Measurements from ENCODE around the gene ODAD3.

Gene ODAD3

DNA sequence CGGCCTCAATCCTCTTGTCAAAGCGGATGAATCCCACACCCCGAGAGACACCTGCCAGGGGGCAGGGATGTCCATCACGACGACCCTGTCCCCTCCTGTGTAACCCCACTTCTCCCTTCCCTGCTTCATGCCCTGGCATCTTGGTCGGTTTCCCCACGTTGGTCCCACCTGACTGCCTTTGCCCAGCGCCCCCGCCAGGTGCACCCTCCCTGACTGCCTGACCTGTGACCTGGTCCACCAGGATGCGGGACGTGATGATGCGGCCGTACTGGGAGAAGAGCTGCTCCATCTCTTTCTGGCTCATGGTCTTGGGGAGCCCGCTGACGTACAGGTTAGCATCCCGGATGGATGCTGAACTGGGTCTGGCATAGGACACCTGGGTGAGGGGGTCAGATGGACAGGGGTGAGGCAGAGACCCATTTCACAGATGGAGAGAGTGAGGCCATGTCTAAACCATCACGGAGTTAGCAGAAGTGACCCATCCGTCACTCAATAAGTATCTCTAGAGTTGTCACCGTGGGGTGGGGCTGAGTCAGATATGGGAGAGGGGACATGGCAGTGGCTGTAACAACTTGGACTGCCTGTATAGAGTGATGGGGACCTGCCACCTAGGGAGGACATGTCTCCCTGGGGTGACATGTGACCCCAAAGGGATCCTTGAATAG is 23.4 kb upstream of the ODAD3 start:
- Histone ChIP-seq H2BK120ac (ENCODE audit: insufficient read depth, low read length, poor library complexity) (no peak overlapping the region), H3K79me1 (ENCODE audit: low read length) (no peaks in the 10 kb centered on the region), H3K9ac (ENCODE audit: low read length) (no peak overlapping the region), H4K91ac (ENCODE audit: low read depth, low read length) (no peak overlapping the region), H3K36me3 (ENCODE audit: control insufficient read depth in 1 of 2, insufficient read depth in 2 of 2, low read length in 2 of 2) (no peaks in the 10 kb centered on the region), H3K27me3 (ENCODE audit: insufficient read depth, low read length) (no peaks in the 10 kb centered on the region), H3K4me3 (ENCODE audit: low read depth, low read length) (no peak overlapping the region), H3K4ac (ENCODE audit: low read depth, low read length) (no peak overlapping the region), H3K4me1 (ENCODE audit: control insufficient read depth in 1 of 2, insufficient read depth in 2 of 2, low read length in 2 of 2) (no peaks in the 10 kb centered on the region), H2BK5ac (ENCODE audit: low read depth, low read length, poor library complexity) (no peak overlapping the region), H2AFZ (ENCODE audit: insufficient read depth, low read length, poor library complexity) (no peak overlapping the region), H3K4me2 (ENCODE audit: low read length) (no peak overlapping the region), H3K14ac (ENCODE audit: low read length) (no peak overlapping the region), H3K18ac (ENCODE audit: low read length) (no peak overlapping the region), H3K27ac (ENCODE audit: low read depth, low read length) (no peak overlapping the region), H3K9me3 (ENCODE audit: insufficient read depth, low read depth, low read length) (peaks cover 6% of the 10 kb centered on the region), H2BK12ac (ENCODE audit: low read length) (no peak overlapping the region), H4K12ac (ENCODE audit: low read depth, low read length) (no peak overlapping the region), H2AK5ac (ENCODE audit: low read length) (no peak overlapping the region), H3K79me2 (ENCODE audit: control insufficient read depth, insufficient read depth, low read length, poor library complexity) (no peaks in the 10 kb centered on the region), H4K8ac (ENCODE audit: low read depth, low read length) (no peak overlapping the region), H3K23ac (ENCODE audit: low read length) (no peak overlapping the region)
- DNase-seq: no peak
- no CpG with 5 or more reads among the region's 19 CpGs for WGBS (ENCODE audit: extremely low coverage, insufficient coverage, insufficient read length)

DNA sequence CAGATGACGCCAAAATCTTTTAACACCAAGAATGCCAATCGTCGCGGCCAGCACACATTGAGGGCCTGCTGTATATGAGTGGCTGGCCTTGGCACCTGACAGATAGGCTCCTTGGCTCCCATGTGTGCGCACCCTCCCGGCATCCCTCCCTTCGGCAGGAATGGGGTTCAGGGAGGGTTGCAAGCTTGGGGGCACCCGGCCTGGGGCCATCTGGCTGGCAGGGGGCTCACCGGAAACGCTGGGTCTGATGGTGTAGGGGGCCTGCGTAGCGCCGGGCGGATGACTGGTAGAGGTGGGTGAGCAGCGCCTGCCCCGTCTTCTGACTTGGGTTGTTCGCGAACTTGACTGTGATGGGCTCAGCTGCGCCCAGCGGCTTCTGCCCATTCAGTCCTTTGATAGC is 22.9 kb upstream of the ODAD3 start:
- Histone ChIP-seq H3K4me2 (ENCODE audit: low read length) (no peak overlapping the region), H4K12ac (ENCODE audit: low read depth, low read length) (no peak overlapping the region)

DNA sequence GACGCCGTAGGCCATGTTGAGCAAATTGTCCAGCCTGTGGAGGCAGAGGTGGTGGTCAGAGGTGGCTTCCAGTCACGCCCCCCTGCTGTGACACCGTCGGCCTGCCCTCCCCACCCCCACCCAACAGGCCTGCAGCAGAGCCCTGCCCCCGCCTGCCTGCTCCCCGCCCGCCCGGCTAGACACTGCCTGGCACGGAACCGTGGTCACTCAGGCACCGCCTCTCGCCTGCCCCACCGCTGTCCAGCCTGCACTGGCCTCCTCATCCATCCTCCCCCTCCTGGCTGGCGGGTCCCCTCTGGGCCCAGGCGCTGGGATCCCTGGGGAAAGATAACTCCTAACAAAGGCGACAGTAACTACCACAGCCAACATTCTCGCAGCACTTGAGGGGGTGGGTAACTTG is 22.2 kb upstream of the ODAD3 start:
- Histone ChIP-seq H3K27me3 (ENCODE audit: insufficient read depth, low read length) (no peaks in the 10 kb centered on the region), H4K12ac (ENCODE audit: low read depth, low read length) (no peak overlapping the region), H3K36me3 (ENCODE audit: control insufficient read depth in 1 of 2, insufficient read depth in 2 of 2, low read length in 2 of 2) (no peaks in the 10 kb centered on the region), H3K4ac (ENCODE audit: low read depth, low read length) (no peak overlapping the region), H3K4me2 (ENCODE audit: low read length) (no peak overlapping the region), H2AK5ac (ENCODE audit: low read length) (no peak overlapping the region), H3K27ac (ENCODE audit: low read depth, low read length) (no peak overlapping the region), H3K79me1 (ENCODE audit: low read length) (no peaks in the 10 kb centered on the region), H2AFZ (ENCODE audit: insufficient read depth, low read length, poor library complexity) (no peak overlapping the region), H3K9ac (ENCODE audit: low read length) (no peak overlapping the region), H2BK5ac (ENCODE audit: low read depth, low read length, poor library complexity) (no peak overlapping the region), H3K4me3 (ENCODE audit: low read depth, low read length) (no peak overlapping the region), H4K91ac (ENCODE audit: low read depth, low read length) (no peak overlapping the region), H3K79me2 (ENCODE audit: control insufficient read depth, insufficient read depth, low read length, poor library complexity) (no peaks in the 10 kb centered on the region), H3K23ac (ENCODE audit: low read length) (no peak overlapping the region), H3K18ac (ENCODE audit: low read length) (no peak overlapping the region), H2BK120ac (ENCODE audit: insufficient read depth, low read length, poor library complexity) (no peak overlapping the region), H4K8ac (ENCODE audit: low read depth, low read length) (no peak overlapping the region), H3K14ac (ENCODE audit: low read length) (no peak overlapping the region), H3K9me3 (ENCODE audit: insufficient read depth, low read depth, low read length) (peaks cover 3% of the 10 kb centered on the region), H3K4me1 (ENCODE audit: control insufficient read depth in 1 of 2, insufficient read depth in 2 of 2, low read length in 2 of 2) (no peaks in the 10 kb centered on the region), H2BK12ac (ENCODE audit: low read length) (no peak overlapping the region)
- no peak for DNase-seq
- WGBS (ENCODE audit: extremely low coverage, insufficient coverage, insufficient read length): no CpG with 5 or more reads among the region's 18 CpGs

More for the DNA sequence above, 22.9 kb upstream of the ODAD3 start:
- Histone ChIP-seq H3K4me3 (ENCODE audit: low read depth, low read length) (no peak overlapping the region), H3K9me3 (ENCODE audit: insufficient read depth, low read depth, low read length) (peaks cover 3% of the 10 kb centered on the region), H3K9ac (ENCODE audit: low read length) (no peak overlapping the region), H3K23ac (ENCODE audit: low read length) (no peak overlapping the region), H3K36me3 (ENCODE audit: control insufficient read depth in 1 of 2, insufficient read depth in 2 of 2, low read length in 2 of 2) (no peaks in the 10 kb centered on the region), H2AFZ (ENCODE audit: insufficient read depth, low read length, poor library complexity) (no peak overlapping the region), H4K91ac (ENCODE audit: low read depth, low read length) (no peak overlapping the region), H4K8ac (ENCODE audit: low read depth, low read length) (no peak overlapping the region), H3K14ac (ENCODE audit: low read length) (no peak overlapping the region), H2BK12ac (ENCODE audit: low read length) (no peak overlapping the region), H2BK120ac (ENCODE audit: insufficient read depth, low read length, poor library complexity) (no peak overlapping the region), H2AK5ac (ENCODE audit: low read length) (no peak overlapping the region), H2BK5ac (ENCODE audit: low read depth, low read length, poor library complexity) (no peak overlapping the region), H3K4ac (ENCODE audit: low read depth, low read length) (no peak overlapping the region), H3K79me2 (ENCODE audit: control insufficient read depth, insufficient read depth, low read length, poor library complexity) (no peaks in the 10 kb centered on the region), H3K79me1 (ENCODE audit: low read length) (no peaks in the 10 kb centered on the region), H3K27me3 (ENCODE audit: insufficient read depth, low read length) (no peaks in the 10 kb centered on the region), H3K18ac (ENCODE audit: low read length) (no peak overlapping the region), H3K27ac (ENCODE audit: low read depth, low read length) (no peak overlapping the region), H3K4me1 (ENCODE audit: control insufficient read depth in 1 of 2, insufficient read depth in 2 of 2, low read length in 2 of 2) (no peaks in the 10 kb centered on the region)
- WGBS (ENCODE audit: extremely low coverage, insufficient coverage, insufficient read length): no CpG with 5 or more reads among the region's 20 CpGs
- no peak for DNase-seq

DNA sequence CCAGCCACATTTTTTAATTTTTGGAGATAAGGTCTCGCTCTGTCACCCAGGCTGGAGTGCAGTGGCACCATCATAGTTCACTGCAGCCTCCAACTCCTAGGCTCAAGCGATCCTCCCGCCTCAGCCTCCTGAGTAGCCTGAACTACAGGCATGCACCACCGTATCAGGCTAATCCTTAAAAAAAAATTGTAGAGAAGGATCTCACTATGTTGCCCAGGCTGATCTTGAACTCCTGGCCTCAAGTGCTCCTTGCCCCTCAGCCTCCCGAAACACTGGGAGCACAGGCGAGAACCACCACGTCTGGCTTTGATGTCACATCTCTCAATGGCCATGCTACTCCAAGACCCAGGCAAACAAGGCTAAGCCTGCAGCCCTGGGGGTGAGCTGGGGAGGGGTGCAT is 21.7 kb upstream of the ODAD3 start:
- no peak overlapping the region for H3K4me2 ChIP-seq (ENCODE audit: low read length)
- no peak overlapping the region for H3K27ac ChIP-seq (ENCODE audit: low read depth, low read length)
- no peak overlapping the region for H2BK5ac ChIP-seq (ENCODE audit: low read depth, low read length, poor library complexity)
- no peak overlapping the region for H2AFZ ChIP-seq (ENCODE audit: insufficient read depth, low read length, poor library complexity)
- H4K91ac ChIP-seq (ENCODE audit: low read depth, low read length): no peak overlapping the region
- H4K12ac ChIP-seq (ENCODE audit: low read depth, low read length): no peak overlapping the region
- no peak overlapping the region for H3K18ac ChIP-seq (ENCODE audit: low read length)
- no peak overlapping the region for H2BK120ac ChIP-seq (ENCODE audit: insufficient read depth, low read length, poor library complexity)
- DNase-seq: no peak
- H3K9ac ChIP-seq (ENCODE audit: low read length): no peak overlapping the region
- WGBS (ENCODE audit: extremely low coverage, insufficient coverage, insufficient read length): no CpG with 5 or more reads among the region's 7 CpGs
- H3K36me3 ChIP-seq (ENCODE audit: control insufficient read depth in 1 of 2, insufficient read depth in 2 of 2, low read length in 2 of 2): no peaks in the 10 kb centered on the region
- H3K79me2 ChIP-seq (ENCODE audit: control insufficient read depth, insufficient read depth, low read length, poor library complexity): no peaks in the 10 kb centered on the region
- no peak overlapping the region for H4K8ac ChIP-seq (ENCODE audit: low read depth, low read length)
- H3K4ac ChIP-seq (ENCODE audit: low read depth, low read length): no peak overlapping the region
- H3K4me3 ChIP-seq (ENCODE audit: low read depth, low read length): no peak overlapping the region
- H2BK12ac ChIP-seq (ENCODE audit: low read length): no peak overlapping the region
- H3K27me3 ChIP-seq (ENCODE audit: insufficient read depth, low read length): no peaks in the 10 kb centered on the region
- peaks cover 3% of the 10 kb centered on the region for H3K9me3 ChIP-seq (ENCODE audit: insufficient read depth, low read depth, low read length)
- H2AK5ac ChIP-seq (ENCODE audit: low read length): no peak overlapping the region
- no peaks in the 10 kb centered on the region for H3K79me1 ChIP-seq (ENCODE audit: low read length)
- no peak overlapping the region for H3K23ac ChIP-seq (ENCODE audit: low read length)
- no peak overlapping the region for H3K14ac ChIP-seq (ENCODE audit: low read length)
- no peaks in the 10 kb centered on the region for H3K4me1 ChIP-seq (ENCODE audit: control insufficient read depth in 1 of 2, insufficient read depth in 2 of 2, low read length in 2 of 2)
